ENCODE data around the gene MAN1A1.

Gene MAN1A1

GRCh38 chr6:119132261-119132981 is 217.1 kb downstream of the MAN1A1 start:
- DNase-seq = no peak

- no peak for DNase-seq
Measured at GRCh38 chr6:119129968-119130484, 219.5 kb downstream of the MAN1A1 start.

GRCh38 chr6:119129148-119129967 is 220.2 kb downstream of the MAN1A1 start:
- DNase-seq = no peak

GRCh38 chr6:119128252-119128912 is 221.2 kb downstream of the MAN1A1 start:
- DNase-seq = no peak

DNA sequence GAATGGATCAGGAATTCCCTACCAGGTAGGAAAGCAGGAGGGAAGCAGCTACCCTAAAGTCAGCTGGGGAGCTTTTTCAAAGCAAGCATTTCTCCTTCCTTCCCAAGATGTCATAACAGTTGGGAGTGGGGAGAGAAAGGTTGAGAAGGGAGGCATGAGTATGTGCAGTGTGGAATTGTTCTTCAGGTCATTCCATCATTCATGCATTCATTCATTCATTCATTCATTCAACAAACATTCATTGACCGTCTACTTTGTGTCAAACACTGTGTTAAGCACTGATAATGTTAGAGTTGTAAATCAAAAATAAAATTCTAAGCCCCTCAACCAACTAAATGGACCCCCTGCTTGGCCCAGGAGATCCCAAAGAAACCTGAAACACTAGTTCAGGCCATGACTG is 221.9 kb downstream of the MAN1A1 start:
- DNase-seq = no peak

All from stimulated activated CD4-positive, alpha-beta T cell treated with anti-CD3 and anti-CD28 coated beads, Interleukin-12 subunit alpha, Interleukin-12 subunit beta, amount 100 ng/mL, for 4 hours (primary cell).